HepG2 (cell line): ENCODE measurements around the gene APLP1. TPM values are rescaled to one million over a fixed set of nuclear protein-coding genes. Genes with fewer than 3 reads are reported as not detected.

Experiments
- DMAP1 ChIP-seq: IDR thresholded peaks from 2 replicates; pipeline ENCODE4 v1.6.1; 2016
- HNF1A ChIP-seq, 2 experiments: sonication (generic) in 1 of 2; formaldehyde crosslinking in 1 of 2; IDR thresholded peaks; 2 replicates each; pipeline versions ENCODE4 v1.4.0 to v1.6.1; 2016 to 2020; ENCODE audit warnings: borderline replicate concordance in 1 of 2, low read depth in 1 of 2, mild to moderate bottlenecking in 1 of 2, missing genetic modification reagents in 1 of 2
- JARID2 ChIP-seq: sonication (generic); formaldehyde crosslinking; IDR thresholded peaks from 2 replicates; pipeline ENCODE4 v1.8.1; 2023; ENCODE audit warnings: missing genetic modification reagents, inconsistent platforms; ENCODE audit not compliant: insufficient replicate concordance
- NFIB ChIP-seq: sonication (generic); formaldehyde crosslinking; IDR thresholded peaks from 2 replicates; pipeline ENCODE4 v1.9.0; 2021; ENCODE audit warnings: missing genetic modification reagents, mild to moderate bottlenecking, borderline replicate concordance
- RFX1 ChIP-seq: fragments of 450-650 bp; IDR thresholded peaks from 2 replicates; pipeline ENCODE4 v1.6.1; 2017
- TCF12 ChIP-seq, 2 experiments: fragments of 450-650 bp in 1 of 2; sonication (generic) in 1 of 2; formaldehyde crosslinking in 1 of 2; IDR thresholded peaks; 2 replicates each; pipeline versions ENCODE4 v1.6.1 to v1.8.0; 2017 to 2022; ENCODE audit warnings: antibody characterized with exemption in 1 of 2, mild to moderate bottlenecking in 1 of 2, missing genetic modification reagents in 1 of 2, moderate library complexity in 1 of 2
- ZBTB4 ChIP-seq: sonication (generic); formaldehyde crosslinking; IDR thresholded peaks from 2 replicates; pipeline ENCODE4 v1.4.0; 2020; ENCODE audit warnings: missing genetic modification reagents, mild to moderate bottlenecking, borderline replicate concordance
- ZBTB7B ChIP-seq: sonication (generic); formaldehyde crosslinking; IDR thresholded peaks from 2 replicates; pipeline ENCODE4 v1.4.0; 2020; ENCODE audit warnings: missing genetic modification reagents
- ZNF337 ChIP-seq: sonication (generic); formaldehyde crosslinking; IDR thresholded peaks from 2 replicates; pipeline ENCODE4 v1.5.1; 2020; ENCODE audit warnings: missing genetic modification reagents, low read depth, mild to moderate bottlenecking, borderline replicate concordance
- ZNF34 ChIP-seq: sonication (generic); formaldehyde crosslinking; IDR thresholded peaks from 2 replicates; pipeline ENCODE4 v1.4.0; 2020; ENCODE audit warnings: mild to moderate bottlenecking, missing genetic modification reagents, borderline replicate concordance
- ZNF563 ChIP-seq: sonication (generic); formaldehyde crosslinking; IDR thresholded peaks from 2 replicates; pipeline ENCODE4 v1.8.0; 2022; ENCODE audit warnings: mild to moderate bottlenecking, moderate library complexity, missing genetic modification reagents
- ZNF703 ChIP-seq: sonication (generic); formaldehyde crosslinking; IDR thresholded peaks from 2 replicates; pipeline ENCODE4 v1.5.1; 2020; ENCODE audit warnings: missing genetic modification reagents, mild to moderate bottlenecking, moderate library complexity, borderline replicate concordance
- ZNF878 ChIP-seq: sonication (generic); formaldehyde crosslinking; IDR thresholded peaks from 2 replicates; pipeline ENCODE4 v1.8.1; 2023; ENCODE audit warnings: mild to moderate bottlenecking, missing genetic modification reagents, moderate library complexity
- polyA plus RNA-seq, 8 experiments: library from polyadenylated mRNA; depleted of rRNA in 3 of 8; stranded (reverse) in 7 of 8; unstranded in 1 of 8; fragments of >200 nt; fragmentation: Illumina TruSeq in 4 of 8; extraction: Trizol in 4 of 8; gene quantifications; 2 replicates each; pipeline versions ENCODE4 v1.2.1 to v1.2.3, GENCODE V29; 2011 to 2016; ENCODE audit warnings: low read depth in 4 of 8, missing spikeins in 1 of 8, mixed read lengths in 1 of 8; ENCODE audit not compliant: insufficient read depth in 1 of 8
- total RNA-seq, 5 experiments: library from RNA; depleted of rRNA; stranded (reverse); fragments of >200 nt; fragmentation: Illumina TruSeq; extraction: Trizol; gene quantifications; 2 replicates each; pipeline ENCODE4 v1.2.3, GENCODE V29; 2016; ENCODE audit warnings: low read depth in 1 of 5
- TF ChIP-seq, protein P1 (sequence below): sonication (generic); formaldehyde crosslinking; conservative IDR thresholded peaks from 2 replicates; pipeline ENCODE4 v1.5.0; 2020; ENCODE audit warnings: missing genetic modification reagents
- TF ChIP-seq, protein P2 (sequence below): sonication (generic); formaldehyde crosslinking; IDR thresholded peaks from 2 replicates; pipeline ENCODE4 v1.5.0; 2020; ENCODE audit warnings: mild to moderate bottlenecking, missing genetic modification reagents

APLP1 gene
- total and polyA plus RNA-seq, 2 of the 13 experiments (the other 11 are each of a cell fraction or from before 2014, with no cell fraction given) = 2.0 to 2.9 TPM

DNA sequence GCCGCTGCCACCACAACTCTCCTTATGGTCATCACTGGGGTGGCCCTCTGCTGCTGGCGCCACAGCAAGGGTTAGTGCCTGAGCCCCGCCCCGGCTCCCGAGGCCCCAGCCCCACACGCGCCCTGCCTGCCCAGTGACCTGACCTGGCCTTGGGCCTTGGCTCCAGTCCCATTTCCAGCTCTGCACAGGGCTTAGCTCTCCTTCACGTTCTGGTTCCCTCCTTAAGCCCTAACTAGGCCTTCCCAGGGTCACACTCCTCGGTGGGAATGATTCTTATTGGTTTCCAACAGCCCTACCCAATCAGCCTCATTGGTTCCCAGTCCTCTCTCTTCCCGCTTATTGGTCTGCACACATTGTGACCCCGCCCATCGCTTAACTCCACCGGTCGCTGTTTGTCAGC is 5.8 kb upstream of the APLP1 start (continued):
- TF ChIP-seq ZBTB4 (no peak), ZNF703 (CRISPR knock-in tag) (no peak), RFX1 (no peak), ZNF878 (no peak), ZNF337 (no peak), JARID2 (no peak), DMAP1 (CRISPR knock-in tag) (no peak), HNF1A (IDR thresholded peaks at IDR 0.05; ENCODE audit: low read depth) (no peak), HNF1A (CRISPR knock-in tag; IDR thresholded peaks at IDR 0.05; ENCODE audit: borderline replicate concordance) (no peak), ZNF34 (no peak), ZNF563 (CRISPR knock-in tag) (no peak), TCF12 (IDR thresholded peaks at IDR 0.05) (no peak), TCF12 (CRISPR knock-in tag; IDR thresholded peaks at IDR 0.05) (no peak), NFIB (CRISPR knock-in tag) (no peak), ZBTB7B (CRISPR knock-in tag) (0 out of 2 replicates have a peak, but pooled peaks have one; percentile 33)
- TF ChIP-seq, protein P1, sequence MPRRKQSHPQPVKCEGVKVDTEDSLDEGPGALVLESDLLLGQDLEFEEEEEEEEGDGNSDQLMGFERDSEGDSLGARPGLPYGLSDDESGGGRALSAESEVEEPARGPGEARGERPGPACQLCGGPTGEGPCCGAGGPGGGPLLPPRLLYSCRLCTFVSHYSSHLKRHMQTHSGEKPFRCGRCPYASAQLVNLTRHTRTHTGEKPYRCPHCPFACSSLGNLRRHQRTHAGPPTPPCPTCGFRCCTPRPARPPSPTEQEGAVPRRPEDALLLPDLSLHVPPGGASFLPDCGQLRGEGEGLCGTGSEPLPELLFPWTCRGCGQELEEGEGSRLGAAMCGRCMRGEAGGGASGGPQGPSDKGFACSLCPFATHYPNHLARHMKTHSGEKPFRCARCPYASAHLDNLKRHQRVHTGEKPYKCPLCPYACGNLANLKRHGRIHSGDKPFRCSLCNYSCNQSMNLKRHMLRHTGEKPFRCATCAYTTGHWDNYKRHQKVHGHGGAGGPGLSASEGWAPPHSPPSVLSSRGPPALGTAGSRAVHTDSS (CRISPR knock-in tag) = no peak
- TF ChIP-seq, protein P2, sequence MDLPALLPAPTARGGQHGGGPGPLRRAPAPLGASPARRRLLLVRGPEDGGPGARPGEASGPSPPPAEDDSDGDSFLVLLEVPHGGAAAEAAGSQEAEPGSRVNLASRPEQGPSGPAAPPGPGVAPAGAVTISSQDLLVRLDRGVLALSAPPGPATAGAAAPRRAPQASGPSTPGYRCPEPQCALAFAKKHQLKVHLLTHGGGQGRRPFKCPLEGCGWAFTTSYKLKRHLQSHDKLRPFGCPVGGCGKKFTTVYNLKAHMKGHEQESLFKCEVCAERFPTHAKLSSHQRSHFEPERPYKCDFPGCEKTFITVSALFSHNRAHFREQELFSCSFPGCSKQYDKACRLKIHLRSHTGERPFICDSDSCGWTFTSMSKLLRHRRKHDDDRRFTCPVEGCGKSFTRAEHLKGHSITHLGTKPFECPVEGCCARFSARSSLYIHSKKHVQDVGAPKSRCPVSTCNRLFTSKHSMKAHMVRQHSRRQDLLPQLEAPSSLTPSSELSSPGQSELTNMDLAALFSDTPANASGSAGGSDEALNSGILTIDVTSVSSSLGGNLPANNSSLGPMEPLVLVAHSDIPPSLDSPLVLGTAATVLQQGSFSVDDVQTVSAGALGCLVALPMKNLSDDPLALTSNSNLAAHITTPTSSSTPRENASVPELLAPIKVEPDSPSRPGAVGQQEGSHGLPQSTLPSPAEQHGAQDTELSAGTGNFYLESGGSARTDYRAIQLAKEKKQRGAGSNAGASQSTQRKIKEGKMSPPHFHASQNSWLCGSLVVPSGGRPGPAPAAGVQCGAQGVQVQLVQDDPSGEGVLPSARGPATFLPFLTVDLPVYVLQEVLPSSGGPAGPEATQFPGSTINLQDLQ = no peak
